GM19240 (cell line): ENCODE measurements around the gene SLC12A4.
"Not testable (repeated sequence)": the region's sequence is repeated elsewhere in the genome, so short reads cannot be mapped to it uniquely, and the experiment has no call there.

ENCODE experiments used
- DNase-seq: peaks from one replicate; pipeline ENCODE4 v3.0.0; 2011; ENCODE audit warnings: low spot score; ENCODE audit not compliant: insufficient read length

SLC12A4 gene

DNA sequence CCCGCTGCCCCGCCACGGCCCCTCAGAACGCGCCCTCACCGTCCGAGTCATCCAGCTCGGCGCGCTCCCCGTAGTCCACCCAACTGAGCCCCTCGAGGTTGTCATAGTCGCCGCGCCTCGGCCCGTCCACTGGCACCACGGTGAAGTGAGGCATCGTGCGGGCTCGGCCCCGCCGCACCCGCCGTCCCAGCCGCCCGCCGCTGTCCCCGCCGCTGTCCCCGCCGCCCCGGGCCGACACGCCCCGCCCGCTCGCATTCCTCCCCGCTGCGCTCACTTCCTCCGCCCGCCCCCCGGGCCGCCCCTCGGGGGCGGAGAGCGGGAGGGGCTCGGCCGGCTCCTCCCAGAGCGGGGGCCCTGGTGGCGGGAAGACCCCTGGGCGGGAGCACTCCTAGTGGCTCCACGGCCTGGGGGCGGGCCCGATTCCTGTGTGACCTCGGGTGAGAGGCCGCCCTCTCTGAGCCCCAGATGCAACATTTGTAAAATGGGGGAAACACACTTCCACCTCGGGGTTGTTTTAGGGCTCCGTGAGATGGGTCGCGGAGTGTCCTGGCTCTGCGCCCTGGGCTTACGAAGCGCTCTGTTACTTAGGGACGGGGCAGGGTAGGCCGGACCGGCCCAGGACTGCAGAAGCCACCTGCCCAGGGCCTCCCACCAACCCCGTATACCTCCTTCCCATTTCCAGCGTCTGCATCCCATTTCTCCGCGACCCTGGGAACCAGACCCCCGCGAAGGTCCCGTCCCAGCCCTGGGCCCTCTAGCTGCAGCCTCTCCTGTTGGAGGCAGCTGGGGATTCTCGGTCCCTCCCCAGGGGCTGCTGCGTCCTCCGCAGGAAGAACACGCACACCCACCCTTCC lies at the start of gene SLC12A4:
Gene SLC12A4 (minus strand): TSS at position 238 of the 854 bp plus-strand sequence. CDS start 84 bp downstream, at position 154.
- DNase-seq: peak; percentile 93

GRCh38 chr16:68015681-68016080 lies 47.2 kb upstream of the SLC12A4 start, which contains the start of gene DPEP2NB:
Gene DPEP2NB (minus strand): TSS chr16:68015911. CDS start chr16:68015770, 141 bp downstream.
- no peak for DNase-seq

DNA sequence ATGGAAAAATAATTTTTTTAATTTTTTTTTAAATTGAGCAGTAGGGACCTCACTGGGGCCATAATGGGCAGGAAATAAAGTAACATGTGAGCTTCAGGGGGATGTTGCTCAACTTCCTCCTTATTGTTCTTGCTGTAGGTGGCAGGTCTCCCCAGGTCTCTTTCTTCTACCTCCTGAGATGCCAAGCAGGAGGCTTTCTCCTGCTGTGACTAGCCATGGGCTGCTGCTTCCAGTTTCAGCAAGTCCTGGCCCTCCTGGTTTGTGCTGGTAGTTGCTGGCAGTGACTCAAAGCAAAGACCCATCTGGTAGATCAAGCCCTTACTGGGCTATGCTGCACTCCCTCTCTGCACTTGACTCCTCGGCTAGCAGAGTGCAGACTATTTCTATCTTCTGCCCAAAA lies 45.0 kb upstream of the SLC12A4 start:
- DNase-seq: no peak

DNA sequence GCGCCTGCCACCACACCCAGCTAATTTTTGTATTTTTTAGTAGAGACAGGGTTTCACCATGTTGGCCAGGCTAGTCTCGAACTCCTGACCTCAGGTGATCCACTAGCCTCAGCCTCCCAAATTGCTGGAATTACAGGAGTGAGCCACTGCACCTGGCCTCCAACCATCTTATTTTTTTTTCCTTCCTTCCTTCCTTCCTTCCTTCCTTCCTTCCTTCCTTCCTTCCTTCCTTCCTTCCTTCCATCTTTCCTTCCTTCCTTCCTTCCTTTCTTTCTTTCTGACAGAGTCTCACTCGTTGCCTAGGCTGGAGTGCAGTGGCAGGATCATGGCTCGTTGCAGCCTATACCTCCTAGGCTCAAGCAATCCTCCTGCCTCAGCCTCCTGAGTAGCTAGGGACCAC lies 41.4 kb upstream of the SLC12A4 start:
- not testable (repeated sequence) for DNase-seq

GRCh38 chr16:68009157-68009735 lies 40.8 kb upstream of the SLC12A4 start:
- DNase-seq: no peak

DNA sequence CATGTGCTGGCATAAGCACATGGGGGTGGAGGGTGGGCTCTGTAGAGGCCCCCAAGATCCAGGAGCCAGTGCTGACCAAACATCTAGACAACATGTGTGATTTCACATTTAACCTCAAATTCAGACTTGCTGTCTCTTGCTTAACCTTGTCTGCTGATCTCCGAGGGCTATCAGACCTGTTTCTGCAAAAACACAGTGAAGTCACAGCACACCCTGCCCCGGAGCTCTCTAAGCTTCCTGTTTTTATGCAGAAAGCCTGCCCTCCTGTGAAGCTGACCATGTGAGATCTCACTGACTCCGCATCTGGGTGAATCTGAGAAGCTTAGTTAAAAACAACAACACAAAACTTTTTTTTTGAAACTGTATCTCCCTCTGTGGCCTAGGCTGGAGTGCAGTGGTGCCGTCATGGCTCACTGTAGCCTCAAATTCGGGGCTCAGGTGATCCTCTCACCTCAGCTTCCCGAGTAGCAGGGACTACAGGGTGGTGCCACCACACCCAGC lies 37.4 kb upstream of the SLC12A4 start:
- no peak for DNase-seq

GRCh38 chr16:68005211-68005610 lies 36.8 kb upstream of the SLC12A4 start:
- no peak for DNase-seq

DNA sequence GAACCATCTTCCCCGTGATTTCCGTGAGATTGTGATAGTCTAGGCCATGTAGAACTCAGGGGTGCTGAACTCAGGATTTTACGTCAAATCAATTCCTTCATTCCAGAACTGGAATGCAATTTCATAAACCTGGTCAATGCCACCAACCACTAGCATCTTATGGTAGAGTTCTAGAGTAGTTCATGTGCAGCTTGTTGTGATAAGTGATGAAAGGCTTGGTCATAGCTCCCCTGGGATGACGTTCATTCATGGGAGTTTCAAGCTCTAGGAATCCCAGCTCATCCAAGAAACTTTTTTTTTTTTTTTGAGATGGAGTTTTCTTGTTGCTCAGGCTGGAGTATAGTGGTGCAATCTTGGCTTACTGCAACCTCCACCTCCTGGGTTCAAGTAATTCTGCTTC lies 34.6 kb upstream of the SLC12A4 start:
- DNase-seq: no peak

DNA sequence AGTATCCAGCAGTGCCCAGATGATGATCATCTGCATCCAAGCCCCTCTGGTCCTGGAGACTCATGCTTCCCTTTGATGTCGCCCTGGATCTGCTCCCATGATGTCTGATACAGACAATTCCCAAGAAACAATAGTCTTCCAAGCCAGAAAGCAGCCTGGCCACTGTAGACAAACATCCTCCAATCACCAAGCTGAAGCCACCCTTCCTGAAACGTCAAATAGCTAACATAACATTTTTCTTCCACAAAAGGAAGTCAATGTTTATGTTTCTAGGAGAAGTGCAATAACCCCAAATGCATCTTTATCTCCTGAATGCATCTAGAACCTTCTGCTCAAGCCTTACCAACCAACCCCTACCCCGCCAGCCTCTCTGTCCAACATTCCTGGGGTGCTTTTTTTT lies 32.0 kb upstream of the SLC12A4 start:
- no peak for DNase-seq

GRCh38 chr16:67999985-68000384 lies 31.5 kb upstream of the SLC12A4 start:
- DNase-seq: no peak

DNA sequence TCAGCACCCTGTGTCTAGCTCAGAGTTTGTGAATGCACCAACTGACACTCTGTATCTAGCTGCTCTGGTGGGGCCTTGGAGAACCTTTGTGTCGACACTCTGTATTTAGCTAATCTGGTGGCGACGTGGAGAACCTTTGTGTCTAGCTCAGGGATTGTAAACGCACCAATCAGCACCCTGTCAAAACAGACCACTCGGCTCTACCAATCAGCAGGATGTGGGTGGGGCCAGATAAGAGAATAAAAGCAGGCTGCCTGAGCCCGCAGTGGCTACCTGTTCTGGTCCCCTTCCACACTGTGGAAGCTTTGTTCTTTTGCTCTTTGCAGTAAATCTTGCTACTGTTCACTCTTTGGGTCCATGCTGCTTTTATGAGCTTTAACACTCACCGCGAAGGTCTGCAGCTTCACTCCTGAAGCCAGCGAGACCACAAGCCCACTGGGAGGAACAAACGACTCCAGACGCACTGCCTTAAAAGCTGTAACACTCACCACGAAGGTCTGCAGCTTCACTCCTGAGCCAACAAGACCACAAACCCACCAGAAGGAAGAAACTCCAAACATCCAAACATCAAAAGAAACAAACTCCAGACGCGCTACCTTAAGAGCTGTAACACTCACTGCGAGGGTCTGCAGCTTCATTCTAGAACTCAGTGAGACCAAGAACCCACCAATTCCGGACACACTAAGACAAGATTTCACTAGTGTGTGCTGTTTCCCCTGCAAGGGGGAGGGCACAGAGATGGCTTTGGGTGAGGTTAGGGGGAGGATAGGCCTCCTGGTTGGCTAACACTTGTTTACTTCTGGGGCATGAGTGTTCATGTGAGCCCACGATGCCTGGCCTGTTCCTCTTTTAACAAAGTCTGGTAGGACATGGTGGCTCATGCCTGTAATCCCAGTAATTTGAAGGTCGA lies 30.6 kb upstream of the SLC12A4 start, which contains the start of gene DPEP2:
Gene DPEP2 (minus strand): TSS at position 706 of the 910 bp plus-strand sequence. CDS start 6,272 bp downstream, outside the sequence.
- DNase-seq: not testable (repeated sequence)

DNA sequence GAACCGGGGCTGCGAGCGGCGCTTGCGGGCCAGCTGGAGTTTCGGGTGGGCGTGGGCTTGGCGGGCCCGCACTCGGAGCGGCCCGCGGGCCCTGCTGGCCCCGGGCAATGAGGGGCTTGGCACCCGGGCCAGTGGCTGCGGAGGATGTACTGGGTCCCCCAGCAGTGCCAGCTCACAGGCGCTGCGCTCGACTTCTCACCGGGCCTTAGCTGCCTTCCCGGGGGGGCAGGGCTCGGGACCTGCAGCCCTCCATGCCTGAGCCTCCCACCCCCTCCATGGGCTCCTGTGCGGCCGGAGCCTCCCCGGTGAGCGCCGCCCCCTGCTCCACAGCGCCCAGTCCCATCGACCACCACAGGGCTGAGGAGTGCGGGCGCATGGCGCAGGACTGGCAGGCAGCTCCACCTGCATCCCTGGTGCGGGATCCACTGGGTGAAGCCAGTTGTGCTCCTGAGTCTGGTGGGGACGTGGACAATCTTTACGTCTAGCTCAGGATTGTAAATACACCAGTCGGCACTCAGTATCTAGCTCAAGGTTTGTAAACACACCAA lies 29.9 kb upstream of the SLC12A4 start:
- DNase-seq: not testable (repeated sequence)

DNA sequence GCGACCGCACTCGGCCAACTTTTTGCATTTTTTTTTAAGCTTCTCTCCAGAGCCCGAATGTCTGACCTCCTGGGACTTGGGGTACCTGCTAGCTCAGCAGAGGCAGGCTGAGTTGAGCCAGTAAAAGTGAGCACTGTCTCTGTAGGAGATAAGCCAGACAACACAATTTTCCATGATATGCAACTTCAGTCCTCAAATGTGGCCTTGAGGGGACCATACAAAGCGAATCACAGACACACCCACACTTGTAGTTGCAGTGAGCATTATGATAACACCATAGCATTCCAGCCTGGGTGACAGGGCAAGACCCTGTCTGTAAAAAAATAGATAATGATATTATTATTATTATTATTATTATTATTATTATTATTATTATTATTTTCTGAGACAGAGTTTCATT lies 28.2 kb upstream of the SLC12A4 start:
- no peak for DNase-seq

GRCh38 chr16:67995423-67995822 lies 27.0 kb upstream of the SLC12A4 start:
- no peak for DNase-seq

GRCh38 chr16:67994040-67994408 lies 25.6 kb upstream of the SLC12A4 start:
- DNase-seq: not testable (repeated sequence)

GRCh38 chr16:67993207-67994039 lies 25.0 kb upstream of the SLC12A4 start:
- DNase-seq: peak; percentile 82

GRCh38 chr16:67992661-67993206 lies 24.3 kb upstream of the SLC12A4 start:
- DNase-seq: no peak

GRCh38 chr16:67990018-67990386 lies 21.6 kb upstream of the SLC12A4 start:
- no peak for DNase-seq

DNA sequence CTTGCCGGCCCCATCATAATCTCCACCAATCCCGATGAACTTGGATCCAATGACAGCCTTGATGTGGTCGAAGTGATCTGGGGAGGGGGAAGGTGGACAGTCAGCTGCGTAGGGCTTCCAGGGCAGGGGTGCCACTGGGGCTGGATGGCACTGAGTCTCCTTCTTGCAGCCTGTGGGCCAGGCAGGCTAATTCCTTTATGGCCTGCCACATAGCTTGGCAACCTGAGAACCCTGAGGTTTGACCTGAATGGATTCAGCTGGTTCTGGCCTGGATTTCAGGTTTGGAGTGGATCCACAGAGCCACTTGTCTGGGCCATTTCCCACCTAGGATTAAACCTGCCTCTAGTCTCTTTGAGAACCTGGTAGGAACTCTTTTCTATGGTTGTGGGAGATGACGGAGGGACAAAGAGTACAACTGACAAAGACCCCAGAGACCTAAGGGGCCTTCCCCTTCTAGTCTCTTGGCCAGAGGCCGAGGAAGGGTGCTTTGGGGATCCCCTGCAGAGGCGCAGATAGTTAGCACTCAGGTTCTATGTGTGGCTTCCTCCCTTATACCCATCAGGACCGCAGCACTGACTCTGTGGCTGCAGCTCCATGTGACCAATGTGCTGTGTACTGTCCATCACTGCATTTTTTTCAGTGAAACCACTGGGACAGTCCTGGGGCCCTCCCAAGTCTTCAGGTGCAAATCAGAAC lies 21.0 kb upstream of the SLC12A4 start:
- no peak for DNase-seq
